ENCODE results near the gene PSEN1. TPM values are rescaled to one million over a fixed set of nuclear protein-coding genes. Genes with fewer than 3 reads are reported as not detected.

The PSEN1 gene
- polyA plus RNA-seq, 1 donor (not counting 4 experiments of a cell fraction or from before 2014, with no cell fraction given), result 32.6 TPM

GRCh38 chr14:73220634-73221033 lies 84.3 kb downstream of the PSEN1 start:
- H3K36me3 ChIP-seq (ENCODE audit: control insufficient read depth in 2 of 2, extremely low read depth in 1 of 2, insufficient read depth in 2 of 2, low read length in 2 of 2), result peaks cover 16 to 22% of the 10 kb centered on the region in 2 experiments
- no peak overlapping the region for H3K4me3 ChIP-seq (ENCODE audit: control insufficient read depth in 2 of 3, extremely low read depth in 1 of 3, insufficient read depth in 2 of 3, low read depth in 1 of 3, low read length in 3 of 3)
- no peak overlapping the region for H2AFZ ChIP-seq (ENCODE audit: control insufficient read depth, low read length)
- DNase-seq (ENCODE audit: low read depth, low spot score) (no peak), FAIRE-seq (no peak)
- H3K79me2 ChIP-seq (ENCODE audit: control insufficient read depth, insufficient read depth, low read length), result no peaks in the 10 kb centered on the region
- no peak overlapping the region for H3K9ac ChIP-seq (ENCODE audit: control insufficient read depth, extremely low read depth, insufficient read depth, low read length)
- no peak overlapping the region for H3K27ac ChIP-seq (ENCODE audit: control insufficient read depth, insufficient read depth, low read length)
- TF ChIP-seq, protein P1, sequence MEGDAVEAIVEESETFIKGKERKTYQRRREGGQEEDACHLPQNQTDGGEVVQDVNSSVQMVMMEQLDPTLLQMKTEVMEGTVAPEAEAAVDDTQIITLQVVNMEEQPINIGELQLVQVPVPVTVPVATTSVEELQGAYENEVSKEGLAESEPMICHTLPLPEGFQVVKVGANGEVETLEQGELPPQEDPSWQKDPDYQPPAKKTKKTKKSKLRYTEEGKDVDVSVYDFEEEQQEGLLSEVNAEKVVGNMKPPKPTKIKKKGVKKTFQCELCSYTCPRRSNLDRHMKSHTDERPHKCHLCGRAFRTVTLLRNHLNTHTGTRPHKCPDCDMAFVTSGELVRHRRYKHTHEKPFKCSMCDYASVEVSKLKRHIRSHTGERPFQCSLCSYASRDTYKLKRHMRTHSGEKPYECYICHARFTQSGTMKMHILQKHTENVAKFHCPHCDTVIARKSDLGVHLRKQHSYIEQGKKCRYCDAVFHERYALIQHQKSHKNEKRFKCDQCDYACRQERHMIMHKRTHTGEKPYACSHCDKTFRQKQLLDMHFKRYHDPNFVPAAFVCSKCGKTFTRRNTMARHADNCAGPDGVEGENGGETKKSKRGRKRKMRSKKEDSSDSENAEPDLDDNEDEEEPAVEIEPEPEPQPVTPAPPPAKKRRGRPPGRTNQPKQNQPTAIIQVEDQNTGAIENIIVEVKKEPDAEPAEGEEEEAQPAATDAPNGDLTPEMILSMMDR (optimal IDR thresholded peaks at IDR 0.05 in 1 of 3, IDR thresholded peaks at IDR 0.05 in 1 of 3, conservative IDR thresholded peaks at IDR 0.05 in 1 of 3; ENCODE audit: extremely low read depth in 1 of 3, insufficient read depth in 2 of 3, low read length in 3 of 3), result no peak
- TF ChIP-seq EZH2 (IDR thresholded peaks at IDR 0.05; ENCODE audit: low read length), result no peak
- no peaks in the 10 kb centered on the region for H4K20me1 ChIP-seq (ENCODE audit: control insufficient read depth, extremely low read depth, insufficient read depth, low read length)
- no peaks in the 10 kb centered on the region for H3K4me1 ChIP-seq (ENCODE audit: control insufficient read depth, extremely low read depth, insufficient read depth, low read length)
- no peaks in the 10 kb centered on the region for H3K9me3 ChIP-seq (ENCODE audit: control insufficient read depth, low read depth, low read length)
- H3K4me2 ChIP-seq (ENCODE audit: control insufficient read depth, extremely low read depth, insufficient read depth, low read depth, low read length), result no peak overlapping the region
- H3K27me3 ChIP-seq (ENCODE audit: control insufficient read depth, extremely low read depth, insufficient read depth, low read length), result no peaks in the 10 kb centered on the region
- dilution Hi-C loops (cut with MboI; ENCODE audit: extremely low pct_ligation_motif_present, low sequenced_read_pairs), result no loop called here
- no peaks in the 10 kb centered on the region for H3K9me1 ChIP-seq (ENCODE audit: control insufficient read depth, extremely low read depth, insufficient read depth, low read length)

GRCh38 chr14:73221945-73222344 lies 85.6 kb downstream of the PSEN1 start:
- Histone ChIP-seq H3K36me3 (ENCODE audit: control insufficient read depth in 2 of 2, extremely low read depth in 1 of 2, insufficient read depth in 2 of 2, low read length in 2 of 2) (peaks cover 16 to 21% of the 10 kb centered on the region in 2 experiments), H3K9ac (ENCODE audit: control insufficient read depth, extremely low read depth, insufficient read depth, low read length) (no peak overlapping the region)
- no peak for FAIRE-seq

More at GRCh38 chr14:73221945-73222344, 85.6 kb downstream of the PSEN1 start:
- H3K79me2 ChIP-seq (ENCODE audit: control insufficient read depth, insufficient read depth, low read length), result no peaks in the 10 kb centered on the region
- no peak overlapping the region for H3K4me3 ChIP-seq (ENCODE audit: control insufficient read depth in 2 of 3, extremely low read depth in 1 of 3, insufficient read depth in 2 of 3, low read depth in 1 of 3, low read length in 3 of 3)
- H3K4me2 ChIP-seq (ENCODE audit: control insufficient read depth, extremely low read depth, insufficient read depth, low read depth, low read length), result no peak overlapping the region
- no peaks in the 10 kb centered on the region for H3K27me3 ChIP-seq (ENCODE audit: control insufficient read depth, extremely low read depth, insufficient read depth, low read length)
- no peaks in the 10 kb centered on the region for H3K4me1 ChIP-seq (ENCODE audit: control insufficient read depth, extremely low read depth, insufficient read depth, low read length)
- DNase-seq (ENCODE audit: low read depth, low spot score), result no peak
- TF ChIP-seq, protein P1 (optimal IDR thresholded peaks at IDR 0.05 in 1 of 3, IDR thresholded peaks at IDR 0.05 in 1 of 3, conservative IDR thresholded peaks at IDR 0.05 in 1 of 3; ENCODE audit: extremely low read depth in 1 of 3, insufficient read depth in 2 of 3, low read length in 3 of 3), result no peak
- no peak for TF ChIP-seq EZH2 (IDR thresholded peaks at IDR 0.05; ENCODE audit: low read length)
- H3K27ac ChIP-seq (ENCODE audit: control insufficient read depth, insufficient read depth, low read length), result no peak overlapping the region
- dilution Hi-C loops (cut with MboI; ENCODE audit: extremely low pct_ligation_motif_present, low sequenced_read_pairs), result no loop called here
- H3K9me3 ChIP-seq (ENCODE audit: control insufficient read depth, low read depth, low read length), result no peaks in the 10 kb centered on the region
- H4K20me1 ChIP-seq (ENCODE audit: control insufficient read depth, extremely low read depth, insufficient read depth, low read length), result no peaks in the 10 kb centered on the region
- H2AFZ ChIP-seq (ENCODE audit: control insufficient read depth, low read length), result no peak overlapping the region
- H3K9me1 ChIP-seq (ENCODE audit: control insufficient read depth, extremely low read depth, insufficient read depth, low read length), result no peaks in the 10 kb centered on the region
